Small intestine (tissue), 16 donors: ENCODE results near the gene KHDC1L. TPM values are rescaled to one million over a fixed set of nuclear protein-coding genes. Genes with fewer than 3 reads are reported as not detected.
A peak's percentile ranks its signal among the peaks of the same experiment; 100 is the strongest.
"Not testable (repeated sequence)": the region's sequence is repeated elsewhere in the genome, so short reads cannot be mapped to it uniquely, and the experiment has no call there.

Experiments
- DNase-seq, 2 donors: peaks; one replicate each; pipeline versions ENCODE4 v3.0.0 to v3.0.0-alpha.2; 2013
- FAIRE-seq: peaks from 2 replicates; lab custom pipeline; 2012; peaks lifted over from hg19 to GRCh38; lab: Jason Lieb, UNC
- H3K27ac ChIP-seq, 3 donors: one replicate each; pipeline ENCODE4 v1.5.1; 2013; ENCODE audit warnings: low read length in 2 of 3, mild to moderate bottlenecking in 2 of 3, control low read depth in 1 of 3, inconsistent platforms in 1 of 3, low read depth in 1 of 3, moderate library complexity in 1 of 3
- H3K27me3 ChIP-seq, 3 donors: one replicate each; pipeline ENCODE4 v1.6.1; 2013; ENCODE audit warnings: low read length in 3 of 3, inconsistent platforms in 1 of 3; ENCODE audit not compliant: control insufficient read depth in 3 of 3, insufficient read depth in 3 of 3
- H3K36me3 ChIP-seq, 3 donors: one replicate each; pipeline ENCODE4 v1.6.1; 2013; ENCODE audit warnings: low read length in 3 of 3, inconsistent platforms in 1 of 3, low read depth in 1 of 3, mild to moderate bottlenecking in 1 of 3, moderate library complexity in 1 of 3; ENCODE audit not compliant: control insufficient read depth in 3 of 3, insufficient read depth in 2 of 3
- H3K4me1 ChIP-seq, 3 donors: one replicate each; pipeline ENCODE4 v1.6.1; 2013; ENCODE audit warnings: low read length in 2 of 3, inconsistent platforms in 1 of 3, low read depth in 1 of 3, mild to moderate bottlenecking in 1 of 3, moderate library complexity in 1 of 3; ENCODE audit not compliant: control insufficient read depth in 3 of 3, insufficient read depth in 2 of 3
- H3K4me3 ChIP-seq, 3 donors: one replicate each; pipeline ENCODE4 v1.5.1; 2013; ENCODE audit warnings: low read length in 3 of 3, control low read depth in 1 of 3, inconsistent platforms in 1 of 3, low read depth in 1 of 3, mild to moderate bottlenecking in 1 of 3, moderate library complexity in 1 of 3
- H3K9me3 ChIP-seq, 2 donors: one replicate each; pipeline ENCODE4 v1.6.1; 2013; ENCODE audit warnings: low read depth in 1 of 2, low read length in 1 of 2; ENCODE audit not compliant: control insufficient read depth in 2 of 2, insufficient read depth in 1 of 2
- WGBS, 3 donors: extraction: QIAGEN DNeasy Blood & Tissue Kit; methylation state at CpG; one replicate each; pipeline ENCODE4 v1.1.7; 2013; 5-methylcytosine and 5-hydroxymethylcytosine counted together
- long read RNA-seq, 10 donors: transcript quantifications; one replicate each; lab custom pipeline, GENCODE V29; 2026
- polyA plus RNA-seq, 4 donors: library from polyadenylated mRNA; stranded (reverse) in 3 of 4; unstranded in 1 of 4; fragments of 200-250 nt in 3 of 4; fragments of 120-200 nt in 1 of 4; gene quantifications; one replicate each; pipeline versions ENCODE4 v1.2.1 to v1.2.3, GENCODE V29; 2013
- donor health status: healthy with polysubstance abuse.
- donor health status: control.
- donor health status: control.
- donor health status: Bipolar disorder and iron deficiency.
- donor health status: healthy.

The KHDC1L gene
- polyA plus RNA-seq, result under 1 TPM in 1 of 4 donors, not detected in 3; 0.19 TPM
- long read RNA-seq, donor 1, partial matches to known transcripts, result 0 of 1 reads
- long read RNA-seq, donor 1, other reads (novel, unspliced or antisense), result 0 of 1 reads
- long read RNA-seq, donor 2, result 0 reads
- long read RNA-seq, donor 3, result 0 reads
- long read RNA-seq, donor 4, result 0 reads
- long read RNA-seq, donor 5, result 0 reads
- long read RNA-seq, donor 6, result 0 reads
- long read RNA-seq, donor 7, result 0 reads
- long read RNA-seq, donor 8, result 0 reads
- long read RNA-seq, donor 9, result 0 reads
- long read RNA-seq, donor 10, result 0 reads

GRCh38 chr6:73225396-73225795, at the start of gene KHDC1L:
KHDC1L (minus strand) TSS chr6:73225496; CDS start chr6:73225408, 88 bp downstream.
- Histone ChIP-seq H3K27ac (no peak within 1 kb of the TSS), H3K36me3 (no peaks in the 10 kb centered on the region), H3K4me1 (no peaks in the 10 kb centered on the region), H3K27me3 (no peaks in the 10 kb centered on the region), H3K4me3 (no peak within 1 kb of the TSS), H3K9me3 (no peaks in the 10 kb centered on the region)
- no peak for FAIRE-seq
- no peak for DNase-seq
- 79 to 87% (median 82%) methylated on average over 4 of the region's 4 CpGs for WGBS, 3 donors

GRCh38 chr6:73269296-73269695, 44.0 kb upstream of the KHDC1L start:
- peaks cover 0 to 14% (median 0%) of the 10 kb centered on the region in 3 donors for H3K36me3 ChIP-seq
- not testable (repeated sequence) for FAIRE-seq, H3K9me3 ChIP-seq, H3K27me3 ChIP-seq, H3K4me3 ChIP-seq, H3K27ac ChIP-seq, H3K4me1 ChIP-seq, DNase-seq
- WGBS, 3 donors, result 95 to 96% (median 96%) methylated on average over 11 to 13 of the region's 13 CpGs

- not testable (repeated sequence) for DNase-seq, H3K4me1 ChIP-seq, H3K27ac ChIP-seq, H3K9me3 ChIP-seq, H3K27me3 ChIP-seq, FAIRE-seq, H3K4me3 ChIP-seq
- peaks cover 0 to 14% (median 0%) of the 10 kb centered on the region in 3 donors for H3K36me3 ChIP-seq
- 92 to 98% (median 94%) methylated on average over 6 to 27 of the region's 27 CpGs for WGBS, 3 donors
These were observed 43.6 kb upstream of the KHDC1L start for GRCh38 chr6:73268896-73269295.

GRCh38 chr6:73264446-73264845, 39.1 kb upstream of the KHDC1L start:
- Histone ChIP-seq H3K9me3 (no peaks in the 10 kb centered on the region), H3K27ac (no peak overlapping the region), H3K4me3 (no peak overlapping the region), H3K27me3 (no peaks in the 10 kb centered on the region), H3K4me1 (no peaks in the 10 kb centered on the region), H3K36me3 (peaks cover 0 to 4% (median 0%) of the 10 kb centered on the region in 3 donors)
- FAIRE-seq (no peak), DNase-seq (no peak)
- 95 to 98% (median 98%) methylated on average over 3 of the region's 3 CpGs for WGBS, 3 donors

- no peak for FAIRE-seq
- 25 to 50% (median 44%) methylated on average over 7 of the region's 7 CpGs for WGBS, 3 donors
- H3K4me1 ChIP-seq, result no peaks in the 10 kb centered on the region
- DNase-seq, result no peak
- no peaks in the 10 kb centered on the region for H3K27me3 ChIP-seq
- no peaks in the 10 kb centered on the region for H3K9me3 ChIP-seq
- H3K36me3 ChIP-seq, result peaks cover 0 to under 1% (median 0%) of the 10 kb centered on the region in 3 donors
- no peak overlapping the region for H3K27ac ChIP-seq
- peak overlapping the region; percentile 48 to 72 (median 58) for H3K4me3 ChIP-seq
These were observed 38.2 kb upstream of the KHDC1L start for GRCh38 chr6:73263570-73263909.

- no peaks in the 10 kb centered on the region for H3K4me1 ChIP-seq
- no peaks in the 10 kb centered on the region for H3K36me3 ChIP-seq
- 1 to 2% (median 2%) methylated on average over 39 to 63 of the region's 63 CpGs for WGBS, 3 donors
- DNase-seq, result peak; percentile 25 to 69
- peak within 1 kb of the TSS; percentile 39 to 67 (median 63) for H3K27ac ChIP-seq
- H3K9me3 ChIP-seq, result no peaks in the 10 kb centered on the region
- FAIRE-seq, result no peak
- H3K4me3 ChIP-seq, result peak within 1 kb of the TSS; percentile 48 to 72 (median 58)
- H3K27me3 ChIP-seq, result no peaks in the 10 kb centered on the region
These were observed 37.6 kb upstream of the KHDC1L start, which contains the start of gene KHDC1 for GRCh38 chr6:73262671-73263569. KHDC1 (minus strand) TSS chr6:73263196; CDS start chr6:73242517, 20,679 bp downstream.

GRCh38 chr6:73258721-73259120, 33.4 kb upstream of the KHDC1L start:
- Histone ChIP-seq H3K4me1 (no peaks in the 10 kb centered on the region), H3K9me3 (no peaks in the 10 kb centered on the region), H3K27me3 (no peaks in the 10 kb centered on the region), H3K4me3 (no peak overlapping the region), H3K36me3 (no peaks in the 10 kb centered on the region), H3K27ac (no peak overlapping the region)
- FAIRE-seq (no peak), DNase-seq (no peak)
- WGBS, 3 donors, result 91 to 96% (median 95%) methylated on average over 1 of the region's 1 CpG

GRCh38 chr6:73254323-73254722, 29.0 kb upstream of the KHDC1L start:
- H3K9me3 ChIP-seq, DNase-seq, H3K4me3 ChIP-seq, H3K36me3 ChIP-seq, H3K27me3 ChIP-seq, H3K4me1 ChIP-seq, FAIRE-seq, H3K27ac ChIP-seq: not testable (repeated sequence)
- WGBS, 3 donors, result 94 to 97% (median 97%) methylated on average over 5 of the region's 5 CpGs
